ENCODE measurements around the gene TAS2R60. TPM values are rescaled to one million over a fixed set of nuclear protein-coding genes. Genes with fewer than 3 reads are reported as not detected.

TAS2R60 gene
- total RNA-seq, 4 donors from 2014 or later, result 0.34 TPM; not detected in 3

DNA sequence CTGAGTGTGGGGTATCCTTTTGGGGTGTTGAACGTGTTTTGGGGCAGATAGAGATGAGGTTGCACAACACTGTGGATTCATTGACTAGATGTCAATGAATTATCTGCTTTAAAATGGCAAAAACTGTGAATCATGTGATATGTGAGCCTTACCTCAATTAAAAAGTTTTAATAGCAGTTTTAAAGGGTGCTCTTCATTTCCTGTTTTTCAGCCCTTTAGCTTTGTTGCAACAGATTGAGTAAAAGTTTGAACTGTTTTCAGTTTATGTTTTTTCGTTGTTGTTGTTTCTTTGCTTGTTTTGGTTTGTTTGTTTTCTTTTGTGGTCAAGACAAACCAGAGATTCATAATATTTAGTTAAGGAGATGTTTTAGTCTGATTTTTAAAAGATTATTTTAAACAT lies 43.8 kb downstream of the TAS2R60 start:
- H3K4me3 ChIP-seq, result no peak overlapping the region
- H3K9me3 ChIP-seq, result no peaks in the 10 kb centered on the region
- H3K27ac ChIP-seq (replicated peaks in 1 of 4), result no peak overlapping the region
- TF ChIP-seq CTCF (IDR thresholded peaks at IDR 0.05), result no peak
- TF ChIP-seq POLR2AphosphoS5 (IDR thresholded peaks at IDR 0.05), result no peak
- TF ChIP-seq POLR2A (IDR thresholded peaks at IDR 0.05; ENCODE audit: low read depth), result no peak
- TF ChIP-seq EP300 (IDR thresholded peaks at IDR 0.05), result no peak
- H3K36me3 ChIP-seq, result no peaks in the 10 kb centered on the region
- no peak for DNase-seq (ENCODE audit: extremely low spot score)
- H3K27me3 ChIP-seq, result no peaks in the 10 kb centered on the region
- intact Hi-C loops (cut with DNase I), result no loop called here
- H3K4me1 ChIP-seq, result peaks cover 0 to 12% (median 9%) of the 10 kb centered on the region in 4 donors
- 76% methylated on average over 2 of the region's 2 CpGs for WGBS

- Histone ChIP-seq H3K9me3 (no peaks in the 10 kb centered on the region), H3K36me3 (no peaks in the 10 kb centered on the region), H3K4me1 (peaks cover 0 to 15% (median 9%) of the 10 kb centered on the region in 4 donors), H3K27me3 (no peaks in the 10 kb centered on the region), H3K27ac (replicated peaks in 1 of 4) (no peak overlapping the region), H3K4me3 (no peak overlapping the region)
- TF ChIP-seq CTCF (IDR thresholded peaks at IDR 0.05) (no peak), POLR2AphosphoS5 (IDR thresholded peaks at IDR 0.05) (no peak), EP300 (IDR thresholded peaks at IDR 0.05) (no peak), POLR2A (IDR thresholded peaks at IDR 0.05; ENCODE audit: low read depth) (no peak)
- whole genome bisulfite sequencing, result 45% methylated on average over 5 of the region's 5 CpGs
- DNase-seq (ENCODE audit: extremely low spot score), result no peak
- intact Hi-C loops (cut with DNase I), result no loop called here
These were observed 44.3 kb downstream of the TAS2R60 start for GRCh38 chr7:143487566-143487965.

GRCh38 chr7:143490717-143491306 lies 47.6 kb downstream of the TAS2R60 start:
- DNase-seq (ENCODE audit: extremely low spot score), result no peak
- no peaks in the 10 kb centered on the region for H3K36me3 ChIP-seq
- intact Hi-C loops (cut with DNase I), result no loop called here

GRCh38 chr7:143492043-143492471 lies 48.8 kb downstream of the TAS2R60 start:
- Histone ChIP-seq H3K27ac (replicated peaks in 1 of 4) (no peak overlapping the region), H3K4me1 (peaks cover 4 to 7% (median 5%) of the 10 kb centered on the region in 4 donors), H3K9me3 (no peaks in the 10 kb centered on the region), H3K4me3 (no peak overlapping the region), H3K27me3 (no peaks in the 10 kb centered on the region), H3K36me3 (no peaks in the 10 kb centered on the region)
- DNase-seq (ENCODE audit: extremely low spot score), result no peak
- no peak for TF ChIP-seq CTCF (IDR thresholded peaks at IDR 0.05)
- TF ChIP-seq POLR2AphosphoS5 (IDR thresholded peaks at IDR 0.05), result no peak
- TF ChIP-seq POLR2A (IDR thresholded peaks at IDR 0.05; ENCODE audit: low read depth), result no peak
- no peak for TF ChIP-seq EP300 (IDR thresholded peaks at IDR 0.05)
- WGBS, result 71% methylated on average over 2 of the region's 2 CpGs
- intact Hi-C loops (cut with DNase I), result no loop called here

More at GRCh38 chr7:143490717-143491306, 47.6 kb downstream of the TAS2R60 start:
- Histone ChIP-seq H3K27me3 (no peaks in the 10 kb centered on the region), H3K9me3 (no peaks in the 10 kb centered on the region), H3K4me3 (no peak overlapping the region), H3K27ac (replicated peaks in 1 of 4) (no peak overlapping the region), H3K4me1 (peaks cover 4 to 7% (median 5%) of the 10 kb centered on the region in 4 donors)
- WGBS, result 95% methylated on average over 1 of the region's 1 CpG
- TF ChIP-seq EP300 (IDR thresholded peaks at IDR 0.05) (no peak), CTCF (IDR thresholded peaks at IDR 0.05) (peak; percentile 33 to 52 (median 45))

Measured in esophagus muscularis mucosa (tissue), 4 donors.